ENCODE data around the gene MYO3B. TPM values are rescaled to one million over a fixed set of nuclear protein-coding genes. Genes with fewer than 3 reads are reported as not detected.

MYO3B gene
- total RNA-seq, 1 experiment from 2014 or later, result not detected

DNA sequence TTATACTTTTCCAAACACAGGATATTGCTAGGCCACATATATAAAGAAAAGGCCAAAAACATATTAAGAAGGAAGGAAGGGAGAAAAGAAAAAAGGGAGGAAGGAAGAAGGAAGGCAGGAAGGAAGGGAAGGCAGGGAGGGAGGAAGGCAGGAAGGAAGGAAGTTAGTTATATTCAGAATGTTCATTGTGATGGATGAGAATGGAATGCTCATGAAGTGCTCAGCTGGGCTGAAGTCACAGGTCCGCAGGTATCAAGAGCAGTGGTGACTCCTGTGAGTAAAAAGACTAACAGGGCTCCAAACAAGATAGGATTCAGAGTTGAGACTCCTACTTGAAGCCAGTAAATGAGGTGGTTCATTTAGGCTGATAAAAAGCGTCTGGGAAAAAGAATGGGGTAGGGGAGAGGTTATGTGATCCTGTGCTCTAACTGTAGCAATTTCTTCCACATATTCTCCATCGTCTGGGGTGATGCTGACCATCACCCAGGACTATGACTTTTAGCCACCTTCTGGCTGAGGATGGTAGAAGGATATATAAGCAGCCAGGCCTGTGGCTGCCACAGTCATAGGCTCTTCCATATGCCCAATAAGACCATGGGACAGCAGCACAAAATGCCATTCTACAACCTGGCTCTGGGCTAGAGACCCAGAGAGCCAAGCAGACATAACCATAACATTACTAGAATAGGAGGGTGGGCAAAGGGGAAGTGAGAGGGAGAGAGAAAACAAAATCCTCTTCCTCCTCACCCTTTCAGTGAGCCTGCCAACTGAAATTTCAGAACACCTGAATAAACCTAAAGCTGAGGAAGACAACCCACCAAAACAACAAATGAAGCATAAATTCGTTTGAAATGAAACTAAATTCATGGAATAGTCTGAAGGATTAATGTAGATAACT lies 173.2 kb downstream of the MYO3B start:
- no peak overlapping the region for H3K27ac Mint-ChIP-seq (ENCODE audit: low read depth, unreplicated experiment)
- TF ChIP-seq, protein P1, sequence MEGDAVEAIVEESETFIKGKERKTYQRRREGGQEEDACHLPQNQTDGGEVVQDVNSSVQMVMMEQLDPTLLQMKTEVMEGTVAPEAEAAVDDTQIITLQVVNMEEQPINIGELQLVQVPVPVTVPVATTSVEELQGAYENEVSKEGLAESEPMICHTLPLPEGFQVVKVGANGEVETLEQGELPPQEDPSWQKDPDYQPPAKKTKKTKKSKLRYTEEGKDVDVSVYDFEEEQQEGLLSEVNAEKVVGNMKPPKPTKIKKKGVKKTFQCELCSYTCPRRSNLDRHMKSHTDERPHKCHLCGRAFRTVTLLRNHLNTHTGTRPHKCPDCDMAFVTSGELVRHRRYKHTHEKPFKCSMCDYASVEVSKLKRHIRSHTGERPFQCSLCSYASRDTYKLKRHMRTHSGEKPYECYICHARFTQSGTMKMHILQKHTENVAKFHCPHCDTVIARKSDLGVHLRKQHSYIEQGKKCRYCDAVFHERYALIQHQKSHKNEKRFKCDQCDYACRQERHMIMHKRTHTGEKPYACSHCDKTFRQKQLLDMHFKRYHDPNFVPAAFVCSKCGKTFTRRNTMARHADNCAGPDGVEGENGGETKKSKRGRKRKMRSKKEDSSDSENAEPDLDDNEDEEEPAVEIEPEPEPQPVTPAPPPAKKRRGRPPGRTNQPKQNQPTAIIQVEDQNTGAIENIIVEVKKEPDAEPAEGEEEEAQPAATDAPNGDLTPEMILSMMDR (IDR thresholded peaks at IDR 0.05; ENCODE audit: unreplicated experiment), result no peak
- no TSS peak for BruUV-seq (replicated peaks)
- no peaks in the 10 kb centered on the region for H3K36me3 Mint-ChIP-seq (ENCODE audit: insufficient read depth, unreplicated experiment)
- peaks cover 11% of the 10 kb centered on the region for H3K27me3 Mint-ChIP-seq (ENCODE audit: insufficient read depth, unreplicated experiment)
- intact Hi-C loops (cut with micrococcal nuclease), result no loop called here
- no peak for DNase-seq (ENCODE audit: unreplicated experiment)
- CTCF ChIA-PET, result interaction anchor here (3.0 kb wide), 1 partner anchor 10 kb away, joined by 17 read pairs; no protein-coding TSS in a partner anchor
- no peaks in the 10 kb centered on the region for H3K4me1 Mint-ChIP-seq (ENCODE audit: insufficient read depth, unreplicated experiment)
- POLR2A ChIA-PET, result interaction anchor here (0.7 kb wide), 1 partner anchor 545 kb away, joined by 3 read pairs; no protein-coding TSS in a partner anchor
- no peaks in the 10 kb centered on the region for H3K9me3 Mint-ChIP-seq (ENCODE audit: unreplicated experiment)
- H3K4me3 Mint-ChIP-seq (ENCODE audit: unreplicated experiment), result no peak overlapping the region

- no peaks in the 10 kb centered on the region for H3K4me1 Mint-ChIP-seq (ENCODE audit: insufficient read depth, unreplicated experiment)
- H3K27ac Mint-ChIP-seq (ENCODE audit: low read depth, unreplicated experiment), result no peak overlapping the region
- H3K9me3 Mint-ChIP-seq (ENCODE audit: unreplicated experiment), result no peaks in the 10 kb centered on the region
- ChIA-PET POLR2A (no interaction called here), CTCF (interaction anchor here (1.9 kb wide), 1 partner anchor 459 kb away, joined by 4 read pairs; no protein-coding TSS in a partner anchor)
- intact Hi-C loops (cut with micrococcal nuclease), result no loop called here
- H3K36me3 Mint-ChIP-seq (ENCODE audit: insufficient read depth, unreplicated experiment), result no peaks in the 10 kb centered on the region
- no TSS peak for BruUV-seq (replicated peaks)
- no peak for DNase-seq (ENCODE audit: unreplicated experiment)
- no peak overlapping the region for H3K4me3 Mint-ChIP-seq (ENCODE audit: unreplicated experiment)
- peaks cover 11% of the 10 kb centered on the region for H3K27me3 Mint-ChIP-seq (ENCODE audit: insufficient read depth, unreplicated experiment)
- TF ChIP-seq, protein P1 (IDR thresholded peaks at IDR 0.05; ENCODE audit: unreplicated experiment), result no peak
Observed at GRCh38 chr2:170353723-170354122, 175.8 kb downstream of the MYO3B start.

DNA sequence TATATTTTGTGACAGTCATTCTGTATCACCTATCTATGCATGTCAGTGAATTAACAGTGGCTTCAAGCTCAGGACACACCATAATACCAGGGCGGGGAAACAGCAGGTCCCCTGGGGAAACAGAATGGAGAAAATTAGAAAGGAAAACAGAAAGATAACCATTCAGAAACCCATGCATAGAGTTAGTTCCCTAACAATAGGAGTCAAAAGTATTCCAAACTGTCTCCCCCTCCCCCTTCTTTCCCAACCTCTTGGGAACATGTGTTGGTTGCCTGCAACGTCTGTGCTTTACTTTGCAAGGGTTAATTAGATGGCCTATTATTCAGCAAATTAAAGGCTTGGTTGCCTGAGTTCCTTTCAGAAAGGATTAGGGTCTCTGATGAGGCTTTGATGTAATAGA lies 176.4 kb downstream of the MYO3B start:
- no peaks in the 10 kb centered on the region for H3K36me3 Mint-ChIP-seq (ENCODE audit: insufficient read depth, unreplicated experiment)
- ChIA-PET CTCF (interaction anchor here (1.9 kb wide), 1 partner anchor 458 kb away, joined by 4 read pairs; no protein-coding TSS in a partner anchor), POLR2A (no interaction called here)
- H3K4me1 Mint-ChIP-seq (ENCODE audit: insufficient read depth, unreplicated experiment), result no peaks in the 10 kb centered on the region
- H3K4me3 Mint-ChIP-seq (ENCODE audit: unreplicated experiment), result no peak overlapping the region
- intact Hi-C loops (cut with micrococcal nuclease), result no loop called here
- H3K27ac Mint-ChIP-seq (ENCODE audit: low read depth, unreplicated experiment), result no peak overlapping the region
- TF ChIP-seq, protein P1 (IDR thresholded peaks at IDR 0.05; ENCODE audit: unreplicated experiment), result no peak
- DNase-seq (ENCODE audit: unreplicated experiment), result no peak
- peaks cover 11% of the 10 kb centered on the region for H3K27me3 Mint-ChIP-seq (ENCODE audit: insufficient read depth, unreplicated experiment)
- no peaks in the 10 kb centered on the region for H3K9me3 Mint-ChIP-seq (ENCODE audit: unreplicated experiment)
- BruUV-seq (replicated peaks), result no TSS peak
